Activated CD8-positive, alpha-beta memory T cell treated with anti-CD3 and anti-CD28 coated beads, Interleukin-2, amount 10 ng/mL, durations not matched to agents 7 days and 5 days (primary cell): Measurements from ENCODE around the gene VRK3. TPM values are rescaled to one million over a fixed set of nuclear protein-coding genes. Genes with fewer than 3 reads are reported as not detected.
"Not testable (repeated sequence)": the region's sequence is repeated elsewhere in the genome, so short reads cannot be mapped to it uniquely, and the experiment has no call there.

ENCODE experiments used
- ATAC-seq: fragments of 150-1000 bp; cut with Tn5 transposase; one replicate; pipeline ENCODE4 v1.10.0; 2021; ENCODE audit warnings: moderate library complexity
- CTCF ChIA-PET: fragments of 350-600 bp; sonication (Branson Sonifier 250); formaldehyde crosslinking; loops from one replicate; lab custom pipeline; 2021; ENCODE audit warnings: antibody characterized with exemption; lab: Charles Lee
- DNase-seq: peaks from one replicate; pipeline ENCODE4 v3.0.0-alpha.2; 2020
- H3K27ac Mint-ChIP-seq: one replicate; pipeline ENCODE4 v1.8.0; 2021; ENCODE audit warnings: mild to moderate bottlenecking, mixed read lengths
- H3K27me3 Mint-ChIP-seq: one replicate; pipeline ENCODE4 v1.8.0; 2021; ENCODE audit warnings: mixed read lengths
- H3K36me3 Mint-ChIP-seq: one replicate; pipeline ENCODE4 v1.8.0; 2021; ENCODE audit warnings: mild to moderate bottlenecking, mixed read lengths
- H3K4me1 Mint-ChIP-seq: one replicate; pipeline ENCODE4 v1.8.0; 2021; ENCODE audit warnings: mixed read lengths
- H3K4me3 Mint-ChIP-seq: one replicate; pipeline ENCODE4 v1.8.0; 2021; ENCODE audit warnings: mild to moderate bottlenecking, moderate library complexity, mixed read lengths
- H3K9me3 Mint-ChIP-seq: one replicate; pipeline ENCODE4 v1.8.0; 2022; ENCODE audit warnings: low read depth, mixed read lengths
- total RNA-seq, 2 experiments: library from RNA; stranded (reverse); gene quantifications; one replicate each; pipeline ENCODE4 v1.2.3, GENCODE V29; 2021

Gene VRK3, protein sequence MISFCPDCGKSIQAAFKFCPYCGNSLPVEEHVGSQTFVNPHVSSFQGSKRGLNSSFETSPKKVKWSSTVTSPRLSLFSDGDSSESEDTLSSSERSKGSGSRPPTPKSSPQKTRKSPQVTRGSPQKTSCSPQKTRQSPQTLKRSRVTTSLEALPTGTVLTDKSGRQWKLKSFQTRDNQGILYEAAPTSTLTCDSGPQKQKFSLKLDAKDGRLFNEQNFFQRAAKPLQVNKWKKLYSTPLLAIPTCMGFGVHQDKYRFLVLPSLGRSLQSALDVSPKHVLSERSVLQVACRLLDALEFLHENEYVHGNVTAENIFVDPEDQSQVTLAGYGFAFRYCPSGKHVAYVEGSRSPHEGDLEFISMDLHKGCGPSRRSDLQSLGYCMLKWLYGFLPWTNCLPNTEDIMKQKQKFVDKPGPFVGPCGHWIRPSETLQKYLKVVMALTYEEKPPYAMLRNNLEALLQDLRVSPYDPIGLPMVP
- total RNA-seq: 10 to 100 TPM; 70.5 to 71.3 TPM

DNA sequence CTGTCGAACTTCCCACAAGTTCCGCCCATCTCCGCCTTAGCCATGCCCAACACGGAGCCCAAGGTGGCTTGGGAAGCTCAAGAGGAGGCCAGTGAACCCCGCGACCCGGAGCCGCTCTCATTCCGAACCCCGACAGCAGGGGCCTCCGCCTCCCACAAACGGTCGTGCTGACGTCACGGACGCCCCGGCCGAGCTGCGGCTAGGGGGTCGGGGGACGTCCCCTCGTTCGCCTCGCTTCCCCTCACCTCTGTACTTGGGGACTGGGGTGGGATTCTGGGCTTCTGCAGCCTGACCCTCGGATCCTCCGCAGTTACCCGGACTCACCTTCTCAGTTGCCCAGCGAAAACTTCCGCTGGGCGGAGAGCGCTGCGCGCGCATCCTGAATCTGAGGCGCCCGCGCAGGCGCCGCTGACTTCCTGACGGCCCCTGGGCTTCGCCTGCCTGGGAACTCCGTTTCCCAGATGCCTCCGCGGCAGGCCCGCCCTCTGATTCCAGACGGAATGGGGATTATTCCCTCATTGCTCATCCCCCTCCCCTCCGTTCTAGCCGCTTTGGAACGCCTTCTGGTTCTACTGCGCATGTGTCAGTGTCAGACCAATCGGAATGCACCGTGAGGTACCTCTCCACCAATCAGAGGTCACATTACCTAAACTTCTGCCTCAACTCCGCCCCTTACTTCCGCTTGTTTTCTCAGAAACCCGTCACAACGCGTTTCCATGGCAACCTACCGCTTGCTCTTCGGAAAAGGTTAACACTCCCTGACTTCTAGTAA lies at the start of gene VRK3:
Gene VRK3 (minus strand): TSS at position 351 of the 772 bp plus-strand sequence. CDS start 9,210 bp downstream, outside the sequence.
- CTCF ChIA-PET: interaction anchor here (0.8 to 1.9 kb wide), 4 partner anchors 9 to 111 kb away, joined by 3 to 8 read pairs (median 3); no protein-coding TSS in a partner anchor
- Mint-ChIP-seq H3K4me1 (peaks cover 32% of the 10 kb centered on the region), H3K27me3 (no peaks in the 10 kb centered on the region), H3K27ac (peak within 1 kb of the TSS; percentile 92), H3K36me3 (peaks cover 16% of the 10 kb centered on the region), H3K9me3 (peaks cover 3% of the 10 kb centered on the region), H3K4me3 (peak within 1 kb of the TSS; percentile 80)
- ATAC-seq: peak; percentile 90
- peak; percentile 99 for DNase-seq

GRCh38 chr19:50068382-50068781 lies 43.2 kb upstream of the VRK3 start:
- ATAC-seq, H3K27ac Mint-ChIP-seq, H3K4me3 Mint-ChIP-seq, DNase-seq, H3K9me3 Mint-ChIP-seq, H3K27me3 Mint-ChIP-seq, H3K36me3 Mint-ChIP-seq, H3K4me1 Mint-ChIP-seq: not testable (repeated sequence)
- CTCF ChIA-PET: interaction anchor here (0.7 kb wide), 1 partner anchor 30 kb away, joined by 3 read pairs; no protein-coding TSS in a partner anchor

- Mint-ChIP-seq H3K9me3 (no peaks in the 10 kb centered on the region), H3K27me3 (no peaks in the 10 kb centered on the region), H3K27ac (no peak overlapping the region), H3K36me3 (no peaks in the 10 kb centered on the region), H3K4me3 (no peak overlapping the region), H3K4me1 (no peaks in the 10 kb centered on the region)
- no peak for ATAC-seq
- CTCF ChIA-PET: no interaction called here
- DNase-seq: no peak
These were observed 42.4 kb upstream of the VRK3 start for GRCh38 chr19:50067575-50067974.

GRCh38 chr19:50065938-50066337 lies 40.8 kb upstream of the VRK3 start:
- Mint-ChIP-seq H3K36me3 (no peaks in the 10 kb centered on the region), H3K27me3 (no peaks in the 10 kb centered on the region), H3K27ac (no peak overlapping the region), H3K4me1 (no peaks in the 10 kb centered on the region), H3K4me3 (no peak overlapping the region), H3K9me3 (no peaks in the 10 kb centered on the region)
- CTCF ChIA-PET: no interaction called here
- ATAC-seq (no peak), DNase-seq (no peak)

GRCh38 chr19:50061650-50062049 lies 36.5 kb upstream of the VRK3 start:
- Mint-ChIP-seq H3K4me1 (no peaks in the 10 kb centered on the region), H3K27ac (no peak overlapping the region), H3K4me3 (no peak overlapping the region), H3K36me3 (peaks cover 7% of the 10 kb centered on the region), H3K27me3 (no peaks in the 10 kb centered on the region), H3K9me3 (peaks cover 19% of the 10 kb centered on the region)
- DNase-seq (no peak), ATAC-seq (no peak)
- CTCF ChIA-PET: no interaction called here

DNA sequence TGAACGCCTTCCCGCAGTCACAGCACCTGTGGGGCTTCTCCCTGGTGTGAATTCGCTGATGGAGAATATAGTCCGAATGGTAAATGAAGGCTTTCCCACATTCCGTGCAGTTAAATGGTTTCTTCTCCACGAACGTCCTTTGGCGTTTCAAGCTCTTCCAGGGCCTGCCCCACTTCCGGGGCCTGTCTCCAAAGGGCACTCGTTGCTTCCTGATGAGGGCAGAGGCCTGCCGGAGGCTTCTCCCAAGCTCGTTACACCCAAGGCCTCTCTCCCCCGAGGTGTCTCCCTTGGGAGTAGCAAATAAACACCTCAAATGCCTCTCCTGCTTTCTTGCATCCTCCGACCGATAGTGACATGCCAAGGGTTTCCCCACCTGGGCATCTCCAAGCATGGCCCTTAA lies 34.9 kb upstream of the VRK3 start:
- H3K9me3 Mint-ChIP-seq: peaks cover 22% of the 10 kb centered on the region

DNA sequence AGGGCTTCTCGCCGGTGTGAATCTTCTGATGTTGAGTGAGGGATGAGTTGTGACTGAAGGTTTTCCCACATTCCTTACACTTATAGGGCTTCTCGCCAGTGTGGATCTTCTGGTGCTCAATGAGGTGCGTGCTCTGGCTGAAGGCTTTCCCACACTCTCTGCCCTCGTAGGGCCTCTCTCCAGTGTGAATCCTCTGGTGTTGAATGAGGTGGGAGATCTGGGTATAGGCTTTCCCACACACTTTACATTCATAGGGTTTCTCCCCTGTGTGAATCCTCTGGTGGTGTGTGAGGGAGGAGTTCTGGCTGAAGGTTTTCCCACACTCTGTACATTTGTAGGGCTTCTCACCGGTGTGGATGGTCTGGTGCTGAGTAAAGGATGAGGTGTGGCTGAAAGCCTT lies 33.9 kb upstream of the VRK3 start:
- DNase-seq (no peak), ATAC-seq (no peak)
- Mint-ChIP-seq H3K27me3 (no peaks in the 10 kb centered on the region), H3K9me3 (peaks cover 22% of the 10 kb centered on the region), H3K4me3 (no peak overlapping the region), H3K27ac (no peak overlapping the region), H3K36me3 (peaks cover 7% of the 10 kb centered on the region), H3K4me1 (no peaks in the 10 kb centered on the region)
- CTCF ChIA-PET: no interaction called here

More for the DNA sequence above, 34.9 kb upstream of the VRK3 start:
- Mint-ChIP-seq H3K27me3 (no peaks in the 10 kb centered on the region), H3K27ac (no peak overlapping the region), H3K4me1 (no peaks in the 10 kb centered on the region), H3K36me3 (peaks cover 7% of the 10 kb centered on the region), H3K4me3 (no peak overlapping the region)
- ATAC-seq: no peak
- CTCF ChIA-PET: no interaction called here
- no peak for DNase-seq

DNA sequence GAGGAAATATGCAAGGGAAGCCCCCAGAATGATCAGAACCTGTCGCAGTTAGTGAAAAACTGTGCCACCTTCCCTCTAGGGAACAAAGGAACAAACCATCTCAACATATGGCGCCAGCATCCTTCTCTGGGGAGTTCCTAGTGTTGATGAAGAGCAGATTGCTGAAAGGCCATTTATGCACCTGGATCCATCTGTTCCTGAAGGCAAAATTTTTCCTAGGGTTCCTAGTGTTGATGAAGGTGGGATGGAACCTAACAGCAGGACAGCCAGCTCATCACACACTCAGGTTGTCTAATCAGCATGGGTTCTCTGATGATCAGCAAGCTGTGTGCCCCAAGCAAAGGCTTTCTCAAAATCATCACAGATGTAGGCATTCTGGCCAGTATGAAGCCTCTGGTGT lies 33.3 kb upstream of the VRK3 start:
- DNase-seq: no peak
- Mint-ChIP-seq H3K36me3 (peaks cover 7% of the 10 kb centered on the region), H3K4me3 (no peak overlapping the region), H3K4me1 (no peaks in the 10 kb centered on the region), H3K27ac (no peak overlapping the region), H3K9me3 (peaks cover 22% of the 10 kb centered on the region), H3K27me3 (no peaks in the 10 kb centered on the region)
- CTCF ChIA-PET: interaction anchor here (1.7 kb wide), 1 partner anchor 11 kb away, joined by 5 read pairs; no protein-coding TSS in a partner anchor
- ATAC-seq: no peak

DNA sequence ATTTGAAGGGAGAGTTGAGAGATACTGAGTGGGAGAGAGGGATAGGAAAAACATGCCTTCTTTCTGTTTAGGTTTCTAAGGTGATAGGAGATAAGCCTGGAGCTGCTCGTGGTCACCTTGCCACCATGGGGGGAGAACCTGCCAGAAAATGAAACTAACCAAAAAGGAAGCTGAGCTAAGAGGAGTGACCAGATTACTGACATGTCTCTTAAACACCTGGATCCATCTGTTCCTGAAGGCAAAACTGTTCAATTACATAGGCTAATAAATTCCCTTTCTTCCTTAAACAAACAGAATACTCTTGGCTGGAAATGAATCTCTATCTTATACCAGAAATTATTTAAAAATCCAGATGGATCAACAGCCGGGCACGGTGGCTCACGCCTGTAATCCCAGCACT lies 27.9 kb upstream of the VRK3 start:
- H3K27me3 Mint-ChIP-seq: peaks cover 3% of the 10 kb centered on the region
- H3K4me1 Mint-ChIP-seq: peaks cover 15% of the 10 kb centered on the region
- CTCF ChIA-PET: no interaction called here
- DNase-seq (no peak), ATAC-seq (no peak)
- H3K9me3 Mint-ChIP-seq: peaks cover 6% of the 10 kb centered on the region
- no peak overlapping the region for H3K4me3 Mint-ChIP-seq
- no peak overlapping the region for H3K27ac Mint-ChIP-seq
- H3K36me3 Mint-ChIP-seq: peaks cover 6% of the 10 kb centered on the region

- Mint-ChIP-seq H3K4me1 (peaks cover 15% of the 10 kb centered on the region), H3K9me3 (peaks cover 5% of the 10 kb centered on the region), H3K36me3 (peaks cover 16% of the 10 kb centered on the region), H3K27me3 (peaks cover 3% of the 10 kb centered on the region), H3K27ac (no peak overlapping the region), H3K4me3 (no peak overlapping the region)
- ATAC-seq (no peak), DNase-seq (no peak)
- CTCF ChIA-PET: no interaction called here
These were observed 26.8 kb upstream of the VRK3 start for GRCh38 chr19:50051964-50052363.

GRCh38 chr19:50051228-50051895 lies 26.2 kb upstream of the VRK3 start:
- H3K4me3 Mint-ChIP-seq: peak overlapping the region; percentile 69
- peaks cover 22% of the 10 kb centered on the region for H3K36me3 Mint-ChIP-seq
- CTCF ChIA-PET, H3K9me3 Mint-ChIP-seq, DNase-seq, ATAC-seq, H3K27me3 Mint-ChIP-seq: not testable (repeated sequence)
- peaks cover 15% of the 10 kb centered on the region for H3K4me1 Mint-ChIP-seq
- H3K27ac Mint-ChIP-seq: peak overlapping the region; percentile 15

DNA sequence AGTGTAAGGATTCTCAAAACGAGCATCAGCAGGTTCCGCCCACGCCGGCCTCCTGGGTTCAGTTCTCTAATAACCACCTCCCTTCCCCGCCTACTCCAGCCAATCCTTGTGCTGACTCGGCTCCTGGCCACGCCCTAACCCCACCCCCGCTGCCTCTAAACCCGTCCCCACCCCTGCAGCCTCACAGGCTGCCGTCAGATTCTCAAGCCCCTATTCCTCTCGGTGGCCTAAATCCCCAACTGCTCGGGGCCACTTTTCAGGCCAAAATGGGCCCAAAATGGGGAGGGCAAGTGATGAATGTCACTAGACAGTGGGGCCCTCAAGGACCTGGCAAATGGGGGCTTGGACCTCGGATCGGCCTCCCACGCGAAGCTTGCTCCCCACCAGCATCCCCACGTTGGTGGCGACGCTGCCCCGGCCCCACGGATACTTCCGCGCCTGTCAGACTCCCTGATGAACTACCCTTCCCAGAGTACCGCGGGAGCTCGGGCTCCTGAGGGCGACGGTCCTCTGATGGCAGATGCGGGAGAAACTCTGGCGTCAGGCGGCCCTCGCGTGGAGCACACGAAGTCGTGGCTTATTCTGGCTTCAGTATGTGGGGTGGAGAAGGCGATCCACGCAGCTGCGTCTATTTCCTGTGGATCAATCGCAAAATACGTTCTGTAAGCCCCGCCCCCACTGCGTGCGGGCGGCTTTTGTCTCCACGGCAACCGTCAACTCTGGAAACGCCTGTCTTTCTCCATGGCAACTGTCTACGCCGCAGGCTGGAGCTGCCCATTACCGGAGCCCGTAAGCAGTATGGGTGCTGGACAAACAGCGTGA lies 25.4 kb upstream of the VRK3 start:
- H3K27me3 Mint-ChIP-seq: peaks cover 3% of the 10 kb centered on the region
- peaks cover 15% of the 10 kb centered on the region for H3K4me1 Mint-ChIP-seq
- DNase-seq (peak; percentile 73), ATAC-seq (peak; percentile 78)
- H3K27ac Mint-ChIP-seq: peak overlapping the region; percentile 15
- peak overlapping the region; percentile 69 for H3K4me3 Mint-ChIP-seq
- H3K36me3 Mint-ChIP-seq: peaks cover 29% of the 10 kb centered on the region
- CTCF ChIA-PET: interaction anchor here (1.3 to 1.4 kb wide), 2 partner anchors 13 to 85 kb away, joined by 3 to 5 read pairs; no protein-coding TSS in a partner anchor
- peaks cover 5% of the 10 kb centered on the region for H3K9me3 Mint-ChIP-seq
